Cardiac muscle cell (in vitro differentiated cells and primary cell): ENCODE measurements around the gene OR6S1. TPM values are rescaled to one million over a fixed set of nuclear protein-coding genes. Genes with fewer than 3 reads are reported as not detected.
A peak's percentile ranks its signal among the peaks of the same experiment; 100 is the strongest.
"Not testable (repeated sequence)": the region's sequence is repeated elsewhere in the genome, so short reads cannot be mapped to it uniquely, and the experiment has no call there.

Experiments used
- DNase-seq, 2 donors: peaks; one replicate each; pipeline versions ENCODE4 v3.0.0 to v3.0.0-alpha.2; 2010 to 2017; ENCODE audit warnings: low read depth in 1 of 2, low spot score in 1 of 2
- H3K27ac ChIP-seq: fragments of 200-600 bp; sonication (generic); 2 replicates; pipeline ENCODE4 v1.5.1; 2016
- H3K27me3 ChIP-seq: fragments of 200-600 bp; sonication (generic); 2 replicates; pipeline ENCODE4 v1.6.0; 2016; ENCODE audit warnings: control low read depth
- H3K36me3 ChIP-seq: fragments of 200-600 bp; sonication (generic); 2 replicates; pipeline ENCODE4 v1.5.1; 2016; ENCODE audit warnings: control low read depth
- H3K4me1 ChIP-seq: fragments of 200-600 bp; sonication (generic); 2 replicates; pipeline ENCODE4 v1.8.1; 2017; ENCODE audit warnings: low read depth, mild to moderate bottlenecking, mixed run types
- H3K4me3 ChIP-seq: fragments of 200-600 bp; sonication (generic); 2 replicates; pipeline ENCODE4 v1.5.1; 2016; ENCODE audit warnings: mild to moderate bottlenecking
- H3K9me3 ChIP-seq: fragments of 200-600 bp; sonication (generic); 2 replicates; pipeline ENCODE4 v1.5.1; 2017; ENCODE audit warnings: low read depth, mild to moderate bottlenecking, control low read depth
- polyA plus RNA-seq: library from polyadenylated mRNA; unstranded; fragments of >200 nt; fragmentation: Nextera tagmentation; extraction: Ambion mirVana; gene quantifications from 2 replicates; pipeline ENCODE4 v1.2.1, GENCODE V29; 2016
- total RNA-seq: library from RNA; depleted of rRNA; stranded (reverse); fragments of >200 nt; gene quantifications from 2 replicates; pipeline ENCODE4 v1.2.3, GENCODE V29; 2016
- TF ChIP-seq, protein P1 (sequence below): IDR thresholded peaks from 2 replicates; pipeline ENCODE4 v1.5.1; 2012; ENCODE audit warnings: low read depth, mild to moderate bottlenecking, low read length

OR6S1 gene
- total and polyA plus RNA-seq, 2 experiments from 2014 or later = not detected

DNA sequence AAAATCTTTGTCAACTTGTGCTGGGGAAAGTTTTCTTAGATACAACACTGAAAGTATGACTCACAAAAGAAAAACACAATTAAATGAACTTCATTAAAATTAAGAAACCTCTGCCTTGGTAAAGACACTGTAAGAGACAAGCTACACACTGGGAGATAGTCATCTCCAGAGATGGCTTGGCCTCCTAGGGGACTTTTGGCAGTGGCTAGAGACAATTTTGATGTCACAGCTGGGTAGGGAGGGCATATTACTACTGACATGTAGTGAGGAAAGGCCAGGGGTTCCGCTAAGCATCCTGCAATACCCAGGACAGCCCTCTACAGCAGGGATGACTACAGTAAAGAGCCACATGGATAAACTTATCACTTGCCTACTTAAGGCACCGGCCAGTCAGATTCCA lies 34.2 kb upstream of the OR6S1 start:
- Histone ChIP-seq H3K9me3 (no peaks in the 10 kb centered on the region), H3K4me1 (no peaks in the 10 kb centered on the region), H3K27me3 (no peaks in the 10 kb centered on the region), H3K36me3 (no peaks in the 10 kb centered on the region), H3K27ac (no peak overlapping the region), H3K4me3 (no peak overlapping the region)
- no peak for DNase-seq
- TF ChIP-seq, protein P1, sequence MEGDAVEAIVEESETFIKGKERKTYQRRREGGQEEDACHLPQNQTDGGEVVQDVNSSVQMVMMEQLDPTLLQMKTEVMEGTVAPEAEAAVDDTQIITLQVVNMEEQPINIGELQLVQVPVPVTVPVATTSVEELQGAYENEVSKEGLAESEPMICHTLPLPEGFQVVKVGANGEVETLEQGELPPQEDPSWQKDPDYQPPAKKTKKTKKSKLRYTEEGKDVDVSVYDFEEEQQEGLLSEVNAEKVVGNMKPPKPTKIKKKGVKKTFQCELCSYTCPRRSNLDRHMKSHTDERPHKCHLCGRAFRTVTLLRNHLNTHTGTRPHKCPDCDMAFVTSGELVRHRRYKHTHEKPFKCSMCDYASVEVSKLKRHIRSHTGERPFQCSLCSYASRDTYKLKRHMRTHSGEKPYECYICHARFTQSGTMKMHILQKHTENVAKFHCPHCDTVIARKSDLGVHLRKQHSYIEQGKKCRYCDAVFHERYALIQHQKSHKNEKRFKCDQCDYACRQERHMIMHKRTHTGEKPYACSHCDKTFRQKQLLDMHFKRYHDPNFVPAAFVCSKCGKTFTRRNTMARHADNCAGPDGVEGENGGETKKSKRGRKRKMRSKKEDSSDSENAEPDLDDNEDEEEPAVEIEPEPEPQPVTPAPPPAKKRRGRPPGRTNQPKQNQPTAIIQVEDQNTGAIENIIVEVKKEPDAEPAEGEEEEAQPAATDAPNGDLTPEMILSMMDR = no peak

DNA sequence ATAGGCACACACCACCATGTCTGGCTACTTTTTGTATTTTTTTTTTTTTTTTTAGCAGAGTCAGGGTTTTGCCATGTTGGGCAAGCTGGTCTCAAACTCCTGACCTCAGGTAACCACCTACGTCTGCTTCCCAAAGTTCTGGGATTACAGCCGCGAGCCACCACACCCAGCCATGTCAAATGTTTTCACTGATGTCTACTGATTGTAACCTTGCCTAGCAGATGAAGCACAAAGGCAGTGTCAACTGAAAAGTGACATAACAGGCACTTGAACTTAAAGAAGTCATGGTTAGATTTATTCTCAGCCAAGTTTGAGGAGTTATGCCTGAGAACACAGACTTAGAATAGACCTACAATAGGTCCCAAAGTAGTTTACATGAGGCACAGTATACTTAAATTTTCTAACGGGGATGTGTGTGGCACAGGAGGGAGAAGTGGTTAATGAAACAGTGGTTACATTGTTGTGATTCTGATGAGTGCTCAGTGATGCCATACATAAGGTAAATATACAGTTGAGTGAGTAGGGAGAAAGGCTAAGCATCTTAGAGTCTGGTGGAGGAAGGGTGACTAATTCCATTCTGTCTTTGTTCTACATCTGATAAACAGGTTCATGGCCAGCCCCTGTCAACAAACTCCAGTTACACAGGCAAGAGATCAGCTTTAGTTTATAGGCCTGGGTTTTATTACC lies 30.2 kb upstream of the OR6S1 start:
- no peak overlapping the region for H3K4me3 ChIP-seq

DNA sequence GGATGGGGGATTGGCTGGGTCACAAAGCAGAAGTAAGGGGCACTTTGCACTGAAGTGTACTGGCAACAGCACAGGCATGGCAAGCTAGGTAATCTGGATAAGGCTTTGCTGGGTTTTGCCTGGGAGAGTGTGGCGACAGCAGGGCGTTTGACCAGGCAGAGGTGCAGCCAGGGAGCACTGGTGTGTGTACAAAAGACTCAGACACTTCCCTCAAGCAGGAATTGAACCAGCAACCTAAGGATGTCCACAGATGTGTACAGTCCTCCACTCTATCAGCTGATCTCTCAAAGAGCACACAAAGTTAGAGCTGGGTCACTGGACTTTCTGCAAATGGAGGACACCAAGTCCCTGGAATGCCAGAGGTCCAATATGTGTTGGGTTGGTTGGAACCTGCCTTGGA lies 27.5 kb upstream of the OR6S1 start:
- Histone ChIP-seq H3K9me3 (no peaks in the 10 kb centered on the region), H3K27ac (no peak overlapping the region), H3K4me1 (no peaks in the 10 kb centered on the region), H3K4me3 (no peak overlapping the region), H3K27me3 (peaks cover 7% of the 10 kb centered on the region), H3K36me3 (no peaks in the 10 kb centered on the region)
- TF ChIP-seq, protein P1 = no peak
- DNase-seq = no peak

More for the DNA sequence above, 30.2 kb upstream of the OR6S1 start:
- no peak for DNase-seq
- Histone ChIP-seq H3K9me3 (no peaks in the 10 kb centered on the region), H3K36me3 (no peaks in the 10 kb centered on the region), H3K4me1 (no peaks in the 10 kb centered on the region), H3K27ac (no peak overlapping the region), H3K27me3 (no peaks in the 10 kb centered on the region)
- TF ChIP-seq, protein P1 = no peak

DNA sequence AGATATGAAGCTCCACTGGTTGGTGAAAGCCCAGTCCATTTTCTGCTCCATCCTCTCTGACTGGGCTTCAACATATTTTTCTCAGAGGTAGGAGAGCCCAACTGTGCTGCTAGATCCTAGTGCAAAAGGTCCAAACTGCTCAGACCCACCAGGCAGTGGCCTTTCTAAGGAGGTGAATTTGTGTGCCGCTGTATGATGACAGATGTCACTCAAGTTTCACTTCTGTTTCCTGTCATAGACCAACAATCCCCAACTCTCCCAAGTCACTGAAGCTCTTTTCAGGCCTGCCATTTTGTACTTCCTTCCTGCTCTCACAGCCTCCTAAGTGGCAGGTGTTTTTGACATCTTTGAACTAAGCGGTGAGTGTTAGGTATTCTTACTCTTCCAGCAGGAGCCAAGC lies 26.5 kb upstream of the OR6S1 start:
- TF ChIP-seq, protein P1 = no peak

DNA sequence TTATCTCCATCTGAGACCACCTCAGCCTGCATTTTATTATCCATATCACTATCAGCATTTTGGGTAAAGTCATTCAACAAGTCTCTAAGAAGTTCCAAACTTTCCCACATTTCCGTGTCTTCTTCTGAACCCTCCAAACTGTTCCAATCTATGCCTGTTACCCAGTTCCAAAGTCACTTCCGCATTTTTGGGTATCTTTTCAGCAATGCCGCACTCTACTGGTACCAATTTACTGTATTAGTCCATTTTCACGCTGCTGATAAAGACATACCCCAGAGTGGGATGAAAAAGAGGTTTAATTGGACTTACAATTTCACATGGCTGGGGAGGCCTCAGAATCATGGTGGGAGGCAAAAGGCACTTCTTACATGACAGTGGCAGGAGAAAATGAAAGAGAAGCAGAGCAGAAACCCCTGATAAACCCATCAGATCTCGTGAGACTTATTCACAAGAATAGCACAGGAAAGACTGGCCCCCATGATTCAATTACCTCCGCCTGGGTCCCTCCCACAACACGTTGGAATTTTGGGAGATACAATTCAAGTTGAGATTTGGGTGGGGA lies 25.0 kb upstream of the OR6S1 start:
- H3K36me3 ChIP-seq = not testable (repeated sequence)

More for the DNA sequence above, 26.5 kb upstream of the OR6S1 start:
- Histone ChIP-seq H3K27me3 (peaks cover 18% of the 10 kb centered on the region), H3K4me3 (no peak overlapping the region), H3K9me3 (no peaks in the 10 kb centered on the region), H3K4me1 (no peaks in the 10 kb centered on the region), H3K27ac (no peak overlapping the region), H3K36me3 (no peaks in the 10 kb centered on the region)
- no peak for DNase-seq

DNA sequence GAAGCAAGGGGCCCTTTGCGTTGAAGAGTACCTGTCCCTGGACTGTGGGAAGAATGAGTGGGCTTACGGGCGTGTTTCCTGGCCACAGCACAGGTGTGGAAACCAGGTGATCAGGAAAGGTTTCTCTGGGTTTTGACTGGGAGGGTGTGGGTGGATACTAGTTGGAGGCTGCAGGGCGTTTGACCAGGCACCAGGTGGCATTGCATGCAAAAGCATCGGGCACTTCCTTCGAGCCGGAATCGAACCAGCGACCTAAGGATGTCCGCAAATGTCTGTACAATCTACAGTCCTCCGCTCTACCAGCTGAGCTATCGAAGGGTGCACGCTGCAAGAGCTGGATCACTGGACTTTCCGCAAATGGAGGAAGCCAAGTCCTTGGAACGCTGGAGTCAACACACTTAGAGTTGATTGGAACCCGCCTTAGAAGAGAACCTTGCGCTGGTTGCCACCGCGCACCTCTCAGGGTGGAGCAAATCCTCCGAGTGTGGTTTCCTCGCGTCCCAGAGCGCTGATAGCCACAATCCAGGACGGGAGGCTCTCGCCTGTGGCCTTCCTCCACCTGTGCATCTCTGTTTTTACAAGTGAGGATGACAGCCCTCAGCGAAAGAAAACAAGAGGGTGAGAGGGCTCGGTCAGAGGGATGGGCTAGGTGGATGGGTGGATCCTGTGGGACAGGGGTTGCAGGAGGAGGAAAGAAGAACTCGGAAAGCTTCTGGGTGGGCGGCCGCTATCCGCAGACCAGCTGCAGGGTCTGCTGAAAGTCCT lies 21.7 kb upstream of the OR6S1 start:
- Histone ChIP-seq H3K27ac (no peak overlapping the region), H3K36me3 (no peaks in the 10 kb centered on the region), H3K4me1 (no peaks in the 10 kb centered on the region), H3K4me3 (peak overlapping the region; percentile 15), H3K27me3 (peaks cover 60% of the 10 kb centered on the region), H3K9me3 (no peaks in the 10 kb centered on the region)
- DNase-seq = peak; percentile 27 to 60
- TF ChIP-seq, protein P1 = peak; percentile 39

More for the DNA sequence above, 25.0 kb upstream of the OR6S1 start:
- H3K4me1 ChIP-seq, H3K4me3 ChIP-seq, H3K9me3 ChIP-seq, H3K27ac ChIP-seq, DNase-seq: not testable (repeated sequence)
- peaks cover 30% of the 10 kb centered on the region for H3K27me3 ChIP-seq
